NCI-H748 (cell line): ENCODE results near the gene ALCAM.
"Not testable (repeated sequence)": the region's sequence is repeated elsewhere in the genome, so short reads cannot be mapped to it uniquely, and the experiment has no call there.

Source experiments
- DNase-seq: peaks from one replicate; lab custom pipeline; 2025; ENCODE audit not compliant: unreplicated experiment; lab: John Stamatoyannopoulos, UW

ALCAM gene

GRCh38 chr3:105572501-105572900, 205.8 kb downstream of the ALCAM start:
- DNase-seq: no peak

- no peak for DNase-seq
These were observed 212.7 kb downstream of the ALCAM start for GRCh38 chr3:105579439-105579838.

- peak; percentile 60 for DNase-seq
These were observed 213.7 kb downstream of the ALCAM start for GRCh38 chr3:105580296-105580965.

DNA sequence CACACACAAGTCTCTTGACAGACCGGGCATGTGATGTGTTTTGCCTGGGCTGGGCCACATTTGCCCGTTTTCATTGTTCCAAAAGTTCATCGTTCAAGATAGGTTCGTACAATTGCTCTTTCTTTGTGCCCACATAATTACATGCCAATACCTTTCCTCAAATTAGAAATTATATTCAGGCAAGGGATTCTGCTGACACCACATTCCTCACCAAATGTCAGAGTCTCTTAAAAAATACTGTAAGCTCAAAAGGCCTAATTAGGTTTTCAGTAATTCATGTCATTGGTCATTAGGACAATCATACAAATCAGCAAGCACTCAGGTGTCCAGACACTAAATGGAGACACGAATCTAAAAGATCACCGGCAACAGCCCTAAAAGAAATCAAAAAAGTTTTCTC, 215.3 kb downstream of the ALCAM start:
- DNase-seq: no peak

- no peak for DNase-seq
These were observed 217.5 kb downstream of the ALCAM start for GRCh38 chr3:105584003-105584790.

DNA sequence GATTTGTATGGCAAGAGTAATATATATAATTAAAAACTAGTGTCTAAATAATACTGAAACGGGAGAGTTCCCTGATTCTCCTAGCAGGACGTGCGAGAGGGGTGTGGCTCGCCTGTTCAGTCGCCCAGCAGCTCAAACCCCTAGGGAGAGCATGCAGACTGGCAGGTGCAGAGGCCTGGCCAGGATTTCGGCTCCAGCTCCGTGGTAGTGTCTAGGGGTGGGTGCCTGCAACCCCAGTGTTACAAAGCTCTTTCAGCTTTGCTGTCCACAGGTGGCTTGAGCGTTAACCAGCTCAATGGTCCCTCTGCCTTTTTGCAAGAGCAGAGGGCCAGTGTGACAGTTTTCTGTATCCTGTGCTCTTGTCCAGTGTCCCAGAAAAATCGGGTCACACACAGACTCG, 226.6 kb downstream of the ALCAM start:
- no peak for DNase-seq

- DNase-seq: no peak
These were observed 227.5 kb downstream of the ALCAM start for GRCh38 chr3:105594219-105594618.

DNA sequence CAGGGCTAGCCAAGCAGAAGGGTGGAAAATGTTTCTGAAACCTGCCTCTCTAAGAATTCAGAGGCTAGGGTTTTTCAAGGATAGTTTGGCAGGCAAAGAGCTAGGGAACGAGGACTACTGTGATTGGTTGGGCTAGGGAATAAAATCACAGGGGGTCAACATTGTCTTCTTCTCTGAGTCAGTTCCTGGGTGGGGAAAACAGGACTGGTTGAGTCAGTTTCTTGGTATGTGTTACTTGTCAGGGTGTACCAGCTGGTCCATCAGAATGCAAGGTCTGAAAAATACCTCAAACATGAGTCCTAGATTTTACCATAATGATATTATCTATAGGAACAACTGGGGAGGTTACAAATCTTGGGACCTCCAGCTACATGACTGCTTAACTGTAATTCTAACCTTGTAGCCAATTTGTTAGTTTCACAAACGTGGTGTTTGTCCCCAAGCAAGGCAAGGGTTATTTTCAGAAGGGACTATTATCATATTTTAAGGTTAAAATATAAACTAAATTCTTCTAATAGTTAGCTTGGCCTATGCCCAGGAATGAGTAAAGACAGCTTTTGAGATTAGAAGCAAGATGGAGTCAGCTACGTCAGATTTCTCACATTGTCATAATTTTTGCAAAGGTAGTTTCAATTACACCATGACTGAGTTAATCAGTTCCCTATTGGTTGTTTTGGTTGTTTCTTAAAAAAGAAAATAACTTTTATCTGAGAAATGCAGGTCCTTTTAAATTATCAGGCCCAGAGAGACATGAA, 231.5 kb downstream of the ALCAM start:
- no peak for DNase-seq

DNA sequence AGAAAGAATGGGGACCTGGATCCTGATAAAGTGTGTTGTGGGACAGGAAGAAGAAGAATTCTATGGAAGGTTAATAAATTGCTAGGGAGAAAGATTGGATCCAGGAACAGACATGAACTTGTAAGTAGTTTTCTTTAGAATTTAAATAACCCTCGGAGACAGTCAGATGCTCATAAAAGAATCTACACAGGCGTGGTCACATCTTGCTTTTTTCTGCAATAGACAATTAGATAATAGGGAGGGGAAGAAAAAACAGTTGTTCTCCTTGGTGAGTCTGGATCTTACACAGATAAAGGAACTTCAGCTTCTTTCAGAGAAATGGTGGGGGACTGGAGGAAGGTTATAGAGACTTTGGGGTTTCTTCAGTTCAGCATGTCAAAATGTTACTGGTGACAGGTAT, 232.6 kb downstream of the ALCAM start:
- no peak for DNase-seq

DNA sequence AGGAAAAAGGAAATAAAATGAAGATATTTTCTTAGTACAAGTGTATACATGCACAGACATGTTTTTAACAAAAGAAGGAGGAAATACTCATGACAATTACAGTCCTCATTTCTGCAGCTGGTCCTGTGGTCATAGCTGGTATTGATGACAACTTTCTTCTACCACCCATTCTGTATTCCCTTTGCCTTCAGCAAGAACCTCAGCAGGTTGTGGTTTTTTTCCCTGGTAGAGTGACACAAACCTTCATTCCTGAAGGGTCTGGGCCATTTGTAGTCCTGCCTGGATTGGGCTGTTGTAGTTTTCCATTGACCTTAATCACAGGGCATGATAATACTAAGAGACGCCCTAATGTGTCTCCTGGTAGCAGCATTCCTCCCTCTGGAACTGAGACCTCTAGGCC, 235.0 kb downstream of the ALCAM start:
- DNase-seq: not testable (repeated sequence)

- DNase-seq: not testable (repeated sequence)
These were observed 235.6 kb downstream of the ALCAM start for GRCh38 chr3:105602286-105602685.

DNA sequence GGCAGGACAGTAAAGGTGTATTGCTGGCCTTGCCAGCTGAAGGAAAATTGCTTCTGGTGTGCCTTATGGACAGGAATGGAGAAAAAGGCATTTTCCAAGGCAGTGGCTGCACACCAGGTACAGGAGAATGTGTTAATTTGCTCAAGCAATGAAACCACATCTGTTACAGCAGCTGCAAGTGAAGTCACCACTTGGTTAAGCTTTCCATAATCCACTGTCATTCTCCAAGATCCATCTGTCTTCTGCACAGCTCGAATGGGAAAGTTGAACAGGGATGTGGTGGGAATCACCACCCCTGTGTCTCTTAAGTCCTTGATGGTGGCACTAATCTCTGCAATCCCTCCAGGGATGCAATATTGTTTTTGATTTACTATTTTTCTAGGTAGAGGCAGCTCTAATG, 236.8 kb downstream of the ALCAM start:
- not testable (repeated sequence) for DNase-seq

DNA sequence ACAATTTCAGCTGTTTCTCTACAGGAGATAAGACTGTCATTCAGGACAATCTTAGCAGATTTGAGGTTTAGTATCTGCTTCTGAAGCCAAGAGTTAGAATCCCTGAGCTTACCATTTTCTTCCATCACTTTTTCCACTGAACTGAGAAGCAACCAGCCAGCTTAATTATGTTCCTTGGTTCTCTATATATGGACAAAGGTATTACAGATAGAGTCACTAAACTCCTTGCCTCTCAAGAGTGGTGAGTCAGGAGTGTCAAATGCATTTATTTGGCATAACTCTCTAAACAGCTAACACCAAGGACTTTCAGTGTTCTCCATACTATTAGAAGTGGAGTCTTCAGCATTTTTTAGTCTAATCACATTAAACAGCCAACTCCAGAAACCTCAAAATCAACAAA, 239.3 kb downstream of the ALCAM start:
- no peak for DNase-seq

GRCh38 chr3:105608623-105609022, 241.9 kb downstream of the ALCAM start:
- no peak for DNase-seq

GRCh38 chr3:105610473-105610872, 243.8 kb downstream of the ALCAM start:
- DNase-seq: peak; percentile 22

- DNase-seq: peak; percentile 75
These were observed 244.8 kb downstream of the ALCAM start for GRCh38 chr3:105611304-105612192.

- no peak for DNase-seq
These were observed 246.4 kb downstream of the ALCAM start for GRCh38 chr3:105613120-105613519.

DNA sequence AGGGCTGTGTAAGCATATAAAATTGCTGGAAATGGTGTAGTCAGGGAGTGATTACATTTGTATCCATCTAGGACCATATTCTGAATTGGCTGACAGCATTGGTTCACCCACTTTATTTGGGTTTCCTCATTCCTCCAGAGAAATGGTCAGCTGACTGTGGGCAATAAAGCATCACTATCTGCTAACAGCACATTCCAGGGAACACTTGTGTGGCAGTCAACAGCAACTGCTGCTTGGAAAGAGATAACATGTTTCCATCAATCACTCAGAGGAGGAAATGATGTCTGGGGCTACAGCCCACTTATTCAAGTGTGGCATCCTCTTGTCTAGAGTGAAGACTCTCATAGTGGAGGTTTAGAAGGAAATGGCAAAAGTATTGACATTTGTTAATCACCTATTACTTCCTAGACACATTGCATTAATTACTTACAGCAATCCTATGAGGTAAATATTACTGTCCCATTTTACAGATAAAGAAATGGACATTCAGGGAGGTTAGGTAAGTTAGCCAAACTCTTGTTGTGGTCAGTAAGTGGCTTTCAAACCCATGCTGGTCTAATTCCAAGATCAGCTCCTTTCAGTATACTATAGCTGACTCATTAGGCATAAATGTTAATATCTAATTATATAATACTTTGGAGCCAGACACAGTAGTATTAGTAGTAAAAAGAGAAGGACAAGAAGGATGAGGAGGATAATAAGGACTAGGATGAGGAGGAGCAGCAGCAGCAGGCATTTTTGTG, 247.8 kb downstream of the ALCAM start:
- DNase-seq: no peak

- DNase-seq: no peak
These were observed 249.1 kb downstream of the ALCAM start for GRCh38 chr3:105615814-105616213.
